HepG2 (cell line): ENCODE data around the gene TDP2. TPM values are rescaled to one million over a fixed set of nuclear protein-coding genes. Genes with fewer than 3 reads are reported as not detected.

Source experiments
- ARID4A ChIP-seq: sonication (generic); formaldehyde crosslinking; IDR thresholded peaks from 2 replicates; pipeline ENCODE4 v1.5.0; 2020; ENCODE audit warnings: mild to moderate bottlenecking, missing genetic modification reagents, borderline replicate concordance
- ELF3 ChIP-seq: IDR thresholded peaks from 2 replicates; pipeline ENCODE4 v1.6.1; 2016; ENCODE audit warnings: missing genetic modification reagents, missing compliant biosample characterization
- ELF4 ChIP-seq: sonication (generic); formaldehyde crosslinking; IDR thresholded peaks from 2 replicates; pipeline ENCODE4 v1.5.0; 2020; ENCODE audit warnings: missing genetic modification reagents, mild to moderate bottlenecking, moderate library complexity, borderline replicate concordance
- ETV5 ChIP-seq: IDR thresholded peaks from 2 replicates; pipeline ENCODE4 v1.6.1; 2018; ENCODE audit warnings: missing biosample characterization, missing genetic modification reagents, inconsistent platforms, borderline replicate concordance
- GMEB1 ChIP-seq: sonication (generic); formaldehyde crosslinking; IDR thresholded peaks from 2 replicates; pipeline ENCODE4 v1.5.1; 2020; ENCODE audit warnings: missing genetic modification reagents, mild to moderate bottlenecking, borderline replicate concordance
- HOXA9 ChIP-seq: sonication (generic); formaldehyde crosslinking; IDR thresholded peaks from 2 replicates; pipeline ENCODE4 v1.8.1; 2022; ENCODE audit warnings: missing genetic modification reagents, mild to moderate bottlenecking, moderate library complexity, borderline replicate concordance
- MBD4 ChIP-seq: IDR thresholded peaks from 2 replicates; pipeline ENCODE4 v1.6.1; 2012; ENCODE audit warnings: low read length, inconsistent platforms, borderline replicate concordance
- NR2F6 ChIP-seq, 2 experiments: IDR thresholded peaks; 2 replicates each; pipeline ENCODE4 v1.6.1; 2016; ENCODE audit warnings: antibody characterized with exemption in 1 of 2, mild to moderate bottlenecking in 1 of 2
- TFAP4 ChIP-seq: sonication (generic); IDR thresholded peaks from 2 replicates; pipeline ENCODE4 v1.6.1; 2016; ENCODE audit warnings: low read depth, borderline replicate concordance
- TMF1 ChIP-seq: sonication (generic); formaldehyde crosslinking; IDR thresholded peaks from 2 replicates; pipeline ENCODE4 v1.8.1; 2022; ENCODE audit warnings: low read depth, missing genetic modification reagents
- U2AF1 ChIP-seq: fragments of 200-400 bp; formaldehyde crosslinking; optimal IDR thresholded peaks from 2 replicates; pipeline ENCODE3; 2017; ENCODE audit warnings: mild to moderate bottlenecking, low read depth, low read length
- ZNF225 ChIP-seq: sonication (generic); formaldehyde crosslinking; IDR thresholded peaks from 2 replicates; pipeline ENCODE4 v1.4.0; 2020; ENCODE audit warnings: mild to moderate bottlenecking, missing genetic modification reagents
- ZNF276 ChIP-seq: sonication (generic); formaldehyde crosslinking; IDR thresholded peaks from 2 replicates; pipeline ENCODE4 v1.4.0; 2020; ENCODE audit warnings: mild to moderate bottlenecking, low read depth, missing genetic modification reagents
- ZNF770 ChIP-seq: sonication (generic); formaldehyde crosslinking; IDR thresholded peaks from 2 replicates; pipeline ENCODE4 v1.5.0; 2020; ENCODE audit warnings: mild to moderate bottlenecking, missing genetic modification reagents
- ZNF800 ChIP-seq: sonication (generic); formaldehyde crosslinking; IDR thresholded peaks from 2 replicates; pipeline ENCODE4 v1.4.0; 2020; ENCODE audit warnings: missing genetic modification reagents
- polyA plus RNA-seq, 8 experiments: library from polyadenylated mRNA; depleted of rRNA in 3 of 8; stranded (reverse) in 7 of 8; unstranded in 1 of 8; fragments of >200 nt; fragmentation: Illumina TruSeq in 4 of 8; extraction: Trizol in 4 of 8; gene quantifications; 2 replicates each; pipeline versions ENCODE4 v1.2.1 to v1.2.3, GENCODE V29; 2011 to 2016; ENCODE audit warnings: low read depth in 4 of 8, missing spikeins in 1 of 8, mixed read lengths in 1 of 8; ENCODE audit not compliant: insufficient read depth in 1 of 8
- total RNA-seq, 5 experiments: library from RNA; depleted of rRNA; stranded (reverse); fragments of >200 nt; fragmentation: Illumina TruSeq; extraction: Trizol; gene quantifications; 2 replicates each; pipeline ENCODE4 v1.2.3, GENCODE V29; 2016; ENCODE audit warnings: low read depth in 1 of 5

The TDP2 gene
- total and polyA plus RNA-seq, 2 of the 13 experiments (the other 11 are each of a cell fraction or from before 2014, with no cell fraction given) = 30.5 to 42.6 TPM

- TF ChIP-seq GMEB1 (CRISPR knock-in tag) (no peak), ARID4A (CRISPR knock-in tag) (no peak), ZNF800 (CRISPR knock-in tag) (peak; percentile 49; the same call in 1 of the 2 replicates), ZNF225 (CRISPR knock-in tag) (no peak; the same call in 1 of the 2 replicates), ZNF276 (CRISPR knock-in tag) (0 out of 2 replicates have a peak, but pooled peaks have one; percentile 39), ELF4 (peak; percentile 73), ZNF770 (CRISPR knock-in tag) (peak; percentile 19), ELF3 (CRISPR knock-in tag) (no peak), U2AF1 (peak; percentile 23), MBD4 (no peak), ETV5 (CRISPR knock-in tag) (no peak), NR2F6 (IDR thresholded peaks at IDR 0.05) (no peak), NR2F6 (CRISPR knock-in tag; IDR thresholded peaks at IDR 0.05) (no peak), HOXA9 (CRISPR knock-in tag) (no peak; the same call in 1 of the 2 replicates), TFAP4 (no peak), TMF1 (CRISPR knock-in tag) (peak; percentile 74; the same call in 1 of the 2 replicates)
Measured at GRCh38 chr6:24666097-24666640, 530 bp downstream of the TDP2 start (continued).
